Peyer's patch (tissue), 4 donors: ENCODE data around the gene LYL1. TPM values are rescaled to one million over a fixed set of nuclear protein-coding genes. Genes with fewer than 3 reads are reported as not detected.

Experiments
- DNase-seq, 3 donors: peaks; one replicate each; pipeline ENCODE4 v3.0.0-alpha.2; 2017 to 2019
- H3K27ac ChIP-seq, 4 donors: fragments of 200-600 bp; sonication (generic); one replicate each; pipeline ENCODE4 v1.5.1; 2016 to 2019
- H3K27me3 ChIP-seq, 2 donors: fragments of 200-600 bp; sonication (generic); one replicate each; pipeline ENCODE4 v1.5.1; 2019
- H3K36me3 ChIP-seq, 3 donors: fragments of 200-600 bp; sonication (generic); one replicate each; pipeline ENCODE4 v1.5.1; 2016 to 2019
- H3K4me1 ChIP-seq, 4 donors: fragments of 200-600 bp; sonication (generic); one replicate each; pipeline ENCODE4 v1.5.1; 2016 to 2019
- H3K4me3 ChIP-seq, 4 donors: fragments of 200-600 bp; sonication (generic); 1 replicate in 3 of 4; 2 replicates in 1 of 4; pipeline ENCODE4 v1.5.1; 2016 to 2019; ENCODE audit warnings: mild to moderate bottlenecking in 1 of 4
- H3K9me3 ChIP-seq, 4 donors: fragments of 200-600 bp; sonication (generic); one replicate each; pipeline ENCODE4 v1.5.1; 2016 to 2019; ENCODE audit warnings: mild to moderate bottlenecking in 1 of 4
- POLR2A ChIP-seq, 2 donors: fragments of 450-650 bp; IDR thresholded peaks; one replicate each; pipeline ENCODE4 v1.5.1; 2017; ENCODE audit warnings: antibody characterized with exemption in 2 of 2, mild to moderate bottlenecking in 2 of 2, moderate library complexity in 2 of 2
- total RNA-seq, 4 donors: library from RNA; depleted of rRNA; stranded (reverse); fragments of >200 nt; gene quantifications; one replicate each; pipeline ENCODE4 v1.1.0, GENCODE V29; 2016
- TF ChIP-seq, protein P1 (sequence below), 6 experiments: fragments of 450-650 bp in 4 of 6; fragments of 200-600 bp in 2 of 6; sonication (generic) in 1 of 6; IDR thresholded peaks; one replicate each; pipeline ENCODE4 v1.5.1; 2017 to 2019; ENCODE audit warnings: antibody characterized with exemption in 6 of 6, mild to moderate bottlenecking in 3 of 6, moderate library complexity in 1 of 6

Gene LYL1
- 10 to 100 TPM in 1 of 4 donors, 1 to 10 TPM in 3; 1.2 to 21.5 (median 4.9) TPM for total RNA-seq

DNA sequence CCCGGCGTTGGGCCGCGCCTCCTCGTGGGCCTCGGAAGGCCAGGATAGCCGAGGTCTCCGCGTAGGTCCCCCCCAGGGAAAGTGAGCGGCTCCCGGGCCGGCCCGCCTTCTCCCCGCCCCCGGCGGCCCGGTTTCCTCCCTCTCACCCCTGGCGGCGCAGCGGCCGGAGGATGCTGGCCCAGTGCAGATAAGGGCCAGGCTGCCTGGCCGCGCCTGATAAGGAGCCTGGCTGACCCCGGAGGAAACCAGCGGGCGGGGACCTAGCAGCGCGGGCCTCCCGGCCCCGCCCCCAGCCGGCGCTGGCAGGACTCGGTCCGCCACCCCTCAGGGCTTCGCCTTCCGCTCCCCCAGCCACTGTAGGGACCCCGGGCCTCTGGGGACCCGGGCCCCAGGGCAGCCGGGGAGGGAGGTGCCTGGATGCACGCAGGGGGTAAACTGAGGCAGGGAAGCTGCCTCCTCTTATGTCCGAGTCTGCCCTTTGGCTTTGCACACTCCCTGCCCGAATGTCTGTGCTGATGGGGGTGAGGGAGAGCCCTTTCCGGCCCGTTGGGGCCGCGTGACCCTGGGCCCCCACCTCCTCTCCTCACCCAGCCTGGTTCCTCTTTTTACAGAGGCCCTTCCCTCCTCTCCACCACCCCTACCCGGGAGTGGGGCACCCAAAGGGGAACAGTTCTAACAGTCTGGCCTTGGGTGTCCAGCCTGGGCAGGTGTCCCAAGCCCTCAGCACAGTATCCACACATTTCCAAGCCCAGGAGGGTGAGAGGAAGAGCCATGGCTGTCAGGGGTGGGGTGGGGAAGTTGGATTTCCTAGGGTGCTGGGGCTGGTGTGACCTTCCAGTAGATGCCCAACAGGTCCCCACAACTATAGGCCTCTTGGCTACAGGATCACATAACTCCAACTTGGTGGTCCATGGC is at the start of gene LYL1:
Gene LYL1, minus strand, starts transcription at position 193 of the 915 bp plus-strand sequence. CDS start 1,687 bp downstream, outside the sequence.
- Histone ChIP-seq H3K4me1 (peaks cover 3 to 52% (median 28%) of the 10 kb centered on the region in 4 donors), H3K9me3 (no peaks in the 10 kb centered on the region), H3K27me3 (no peaks in the 10 kb centered on the region), H3K4me3 (peak within 1 kb of the TSS; percentile 47 to 66 (median 54)), H3K27ac (peak within 1 kb of the TSS; percentile 65 to 92 (median 80)), H3K36me3 (no peaks in the 10 kb centered on the region)
- DNase-seq = peak; percentile 69 to 91 (median 84)
- peak in 1 of 2 donors; percentile 12 for TF ChIP-seq POLR2A (IDR thresholded peaks at IDR 0.05)
- TF ChIP-seq, protein P1, sequence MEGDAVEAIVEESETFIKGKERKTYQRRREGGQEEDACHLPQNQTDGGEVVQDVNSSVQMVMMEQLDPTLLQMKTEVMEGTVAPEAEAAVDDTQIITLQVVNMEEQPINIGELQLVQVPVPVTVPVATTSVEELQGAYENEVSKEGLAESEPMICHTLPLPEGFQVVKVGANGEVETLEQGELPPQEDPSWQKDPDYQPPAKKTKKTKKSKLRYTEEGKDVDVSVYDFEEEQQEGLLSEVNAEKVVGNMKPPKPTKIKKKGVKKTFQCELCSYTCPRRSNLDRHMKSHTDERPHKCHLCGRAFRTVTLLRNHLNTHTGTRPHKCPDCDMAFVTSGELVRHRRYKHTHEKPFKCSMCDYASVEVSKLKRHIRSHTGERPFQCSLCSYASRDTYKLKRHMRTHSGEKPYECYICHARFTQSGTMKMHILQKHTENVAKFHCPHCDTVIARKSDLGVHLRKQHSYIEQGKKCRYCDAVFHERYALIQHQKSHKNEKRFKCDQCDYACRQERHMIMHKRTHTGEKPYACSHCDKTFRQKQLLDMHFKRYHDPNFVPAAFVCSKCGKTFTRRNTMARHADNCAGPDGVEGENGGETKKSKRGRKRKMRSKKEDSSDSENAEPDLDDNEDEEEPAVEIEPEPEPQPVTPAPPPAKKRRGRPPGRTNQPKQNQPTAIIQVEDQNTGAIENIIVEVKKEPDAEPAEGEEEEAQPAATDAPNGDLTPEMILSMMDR (IDR thresholded peaks at IDR 0.05) = no peak

DNA sequence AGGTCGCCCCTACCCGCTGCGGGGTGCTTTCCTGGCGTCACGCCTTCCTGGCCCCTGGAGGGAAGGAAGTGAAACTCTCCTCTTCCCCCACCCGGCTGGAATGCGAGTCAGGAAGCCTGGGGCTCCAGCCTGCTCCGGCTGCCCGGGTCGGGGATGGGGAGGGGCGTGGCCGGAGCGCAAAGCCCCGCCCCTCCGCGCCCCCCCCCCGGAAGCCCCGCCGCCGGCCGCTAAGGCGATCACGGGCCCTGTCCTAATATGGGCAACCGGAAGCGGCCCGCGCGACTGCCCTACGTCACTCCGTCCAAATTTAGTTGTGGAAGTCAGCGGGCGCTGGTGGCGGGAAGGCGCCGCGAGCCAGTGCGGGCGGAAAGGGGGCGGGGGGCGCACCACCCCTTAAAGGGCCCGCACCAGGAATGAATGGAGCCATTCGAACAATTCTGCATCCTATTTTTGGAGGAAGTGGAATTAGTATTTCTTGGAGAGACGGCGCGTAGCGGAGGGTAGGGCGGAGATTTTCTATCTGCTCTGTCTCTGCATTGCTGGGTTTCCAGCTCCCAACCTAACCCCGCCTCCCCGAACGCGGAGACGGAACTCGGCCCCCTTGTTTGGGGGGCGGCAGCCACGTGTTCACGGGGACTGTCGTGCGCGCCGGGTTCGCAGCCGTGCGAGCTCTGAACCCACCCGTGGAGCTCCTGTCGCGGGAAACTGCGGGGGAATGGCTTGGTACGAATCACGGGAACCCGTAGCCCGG is 49.1 kb upstream of the LYL1 start:
- Histone ChIP-seq H3K4me1 (peaks cover 0 to 37% (median 10%) of the 10 kb centered on the region in 4 donors), H3K9me3 (no peaks in the 10 kb centered on the region), H3K4me3 (peak overlapping the region; percentile 72 to 93 (median 88)), H3K27ac (peak overlapping the region; percentile 94 to 99 (median 98)), H3K36me3 (no peaks in the 10 kb centered on the region), H3K27me3 (no peaks in the 10 kb centered on the region)
- TF ChIP-seq, protein P1 (IDR thresholded peaks at IDR 0.05) = peak in 2 of 6 experiments; percentile 2 to 16
- peak; percentile 97 to 98 for TF ChIP-seq POLR2A (IDR thresholded peaks at IDR 0.05)
- peak; percentile 96 to 99 (median 98) for DNase-seq

DNA sequence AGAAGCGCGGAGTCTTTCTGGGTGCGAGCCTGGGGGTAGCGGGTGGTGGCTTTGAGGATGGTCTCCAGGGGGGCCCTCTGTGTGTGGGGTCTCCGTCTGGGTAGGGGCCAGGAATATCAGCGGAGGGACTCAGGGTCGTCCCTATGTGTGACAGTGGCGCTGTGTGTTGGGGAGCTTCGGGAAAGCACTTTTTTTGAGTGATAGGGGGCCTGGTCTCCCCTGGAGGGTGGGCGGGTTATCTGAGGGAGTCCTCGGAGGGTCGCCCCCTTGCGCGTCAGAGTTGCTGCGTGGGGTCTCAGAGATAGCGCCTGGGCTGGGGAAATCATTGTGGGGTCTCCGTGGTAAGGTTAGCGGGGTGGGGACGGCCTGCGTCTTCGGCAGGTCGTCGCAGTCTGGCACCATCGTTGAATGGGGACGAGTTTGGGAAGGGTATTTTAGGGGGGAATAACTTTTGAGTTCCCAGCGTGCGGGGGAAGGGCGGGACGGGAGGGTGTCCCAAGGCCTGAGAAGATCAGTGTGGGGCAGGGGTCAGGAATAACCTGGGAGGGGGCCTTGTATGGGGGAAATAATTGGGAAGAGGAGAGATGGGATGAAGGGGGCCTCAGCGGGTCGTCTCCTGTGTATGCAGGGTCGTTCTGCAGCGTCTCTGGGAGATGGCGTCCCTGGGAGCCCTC is 48.4 kb upstream of the LYL1 start:
- no peaks in the 10 kb centered on the region for H3K36me3 ChIP-seq

DNA sequence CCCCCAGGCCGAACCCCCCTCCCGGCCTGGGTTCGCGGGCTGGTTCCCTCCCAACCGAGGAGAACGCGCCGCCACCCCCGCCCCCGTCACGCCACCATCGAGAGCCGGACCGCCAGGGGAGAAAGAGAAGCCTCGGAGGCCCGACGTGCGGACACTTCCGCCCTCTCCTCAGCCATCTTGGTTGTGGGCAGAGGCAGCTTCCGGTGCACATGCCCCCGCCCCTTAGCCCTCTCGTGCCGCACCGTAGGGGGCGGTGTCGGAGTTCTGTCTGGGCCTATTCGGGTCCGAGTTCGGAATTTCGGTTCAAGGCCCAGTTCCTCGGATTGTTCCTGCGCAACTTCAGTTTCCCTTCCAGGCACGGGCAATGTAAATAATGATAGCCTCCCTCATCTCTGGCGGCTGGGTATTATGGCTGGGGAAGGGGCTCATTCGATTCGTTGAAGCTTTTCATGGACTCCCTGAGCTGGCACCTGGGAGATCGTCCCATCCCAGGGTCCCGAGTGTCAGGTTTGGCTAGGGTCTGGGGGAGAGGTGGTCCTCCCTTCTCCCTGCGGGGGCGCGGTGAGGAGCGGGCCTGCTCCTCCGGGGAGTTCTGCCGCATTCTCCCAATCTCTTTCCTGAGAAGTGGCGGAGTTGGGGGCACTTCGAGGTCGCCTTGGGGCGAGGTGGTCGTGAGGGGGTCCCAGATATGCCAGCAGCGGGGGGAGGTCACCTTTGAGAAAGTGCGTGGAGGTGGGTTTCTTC is 47.7 kb upstream of the LYL1 start, which contains the start of the genes IER2 and STX10:
Gene IER2, plus strand, starts transcription at position 225 of the 744 bp plus-strand sequence. CDS start 2,776 bp downstream, outside the sequence.
Gene STX10, minus strand, starts transcription at position 189 of the 744 bp plus-strand sequence. CDS start 202 bp downstream, outside the sequence.
- Histone ChIP-seq H3K9me3 (no peaks in the 10 kb centered on the region), H3K4me1 (peaks cover 0 to 25% (median 2%) of the 10 kb centered on the region in 4 donors), H3K4me3 (peak within 1 kb of the TSS; percentile 72 to 93 (median 88)), H3K27me3 (no peaks in the 10 kb centered on the region), H3K36me3 (peaks cover 0 to 2% (median 0%) of the 10 kb centered on the region in 3 donors), H3K27ac (peak within 1 kb of the TSS; percentile 94 to 99 (median 98))
- DNase-seq = peak; percentile 93 to 98 (median 96)
- TF ChIP-seq POLR2A (IDR thresholded peaks at IDR 0.05) = peak; percentile 57 to 83
- TF ChIP-seq, protein P1 (IDR thresholded peaks at IDR 0.05) = peak; percentile 55 to 85 (median 68)

More for the DNA sequence above, 48.4 kb upstream of the LYL1 start:
- Histone ChIP-seq H3K4me1 (peaks cover 0 to 32% (median 6%) of the 10 kb centered on the region in 4 donors), H3K27me3 (no peaks in the 10 kb centered on the region), H3K4me3 (peak overlapping the region; percentile 72 to 93 (median 88)), H3K9me3 (no peaks in the 10 kb centered on the region), H3K27ac (peak overlapping the region; percentile 94 to 99 (median 98))
- TF ChIP-seq POLR2A (IDR thresholded peaks at IDR 0.05) = no peak
- TF ChIP-seq, protein P1 (IDR thresholded peaks at IDR 0.05) = no peak
- peak; percentile 30 to 62 (median 60) for DNase-seq
